Hematopoietic multipotent progenitor cell treated with erythropoietin and hydrocortisone succinate and interleukin-3 and kit ligand, for 4 days (in vitro differentiated cells): ENCODE data around the gene CYSLTR2.
"Not testable (repeated sequence)": the region's sequence is repeated elsewhere in the genome, so short reads cannot be mapped to it uniquely, and the experiment has no call there.

Experiments
- DNase-seq: peaks from one replicate; pipeline ENCODE4 v3.0.0-alpha.2; 2015

The CYSLTR2 gene

DNA sequence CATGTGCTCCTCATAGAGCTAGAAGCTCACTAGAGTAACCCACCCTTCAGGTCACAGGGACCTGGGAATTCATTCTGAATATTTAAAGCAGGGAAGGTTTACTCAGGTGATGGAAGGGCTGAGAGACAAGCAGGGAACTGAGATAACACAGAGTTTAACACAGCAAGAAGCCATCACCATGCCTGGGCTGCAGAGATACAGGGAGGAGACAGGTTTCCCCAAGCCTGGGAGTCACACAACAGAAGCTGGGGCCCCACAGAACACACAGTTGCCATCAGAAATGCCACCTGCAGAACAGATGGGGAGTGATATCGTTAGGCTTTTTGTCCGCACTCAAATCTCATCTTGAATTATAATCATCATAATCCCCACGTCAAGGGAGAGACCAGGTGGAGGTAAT lies 7.9 kb upstream of the CYSLTR2 start:
- DNase-seq = no peak

DNA sequence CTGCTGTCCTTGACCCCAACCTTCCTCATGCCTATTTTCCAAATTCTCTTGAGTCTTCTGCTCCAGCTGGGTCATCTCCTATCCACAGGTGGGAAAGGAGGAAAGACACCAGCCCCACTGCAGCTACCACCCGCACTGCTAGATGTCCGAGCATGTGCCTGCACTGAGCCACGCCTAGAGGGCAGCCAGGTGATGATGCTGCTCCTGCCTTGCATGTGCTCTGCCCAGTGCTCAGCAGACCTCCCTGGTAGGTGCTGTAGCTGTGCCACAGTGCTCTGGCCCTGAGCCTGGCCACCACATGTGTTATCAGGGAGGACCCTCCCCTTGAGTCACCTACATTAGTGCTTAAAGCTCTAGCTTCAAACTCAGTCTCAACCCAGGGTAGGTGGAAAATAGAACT lies 6.9 kb upstream of the CYSLTR2 start:
- no peak for DNase-seq

DNA sequence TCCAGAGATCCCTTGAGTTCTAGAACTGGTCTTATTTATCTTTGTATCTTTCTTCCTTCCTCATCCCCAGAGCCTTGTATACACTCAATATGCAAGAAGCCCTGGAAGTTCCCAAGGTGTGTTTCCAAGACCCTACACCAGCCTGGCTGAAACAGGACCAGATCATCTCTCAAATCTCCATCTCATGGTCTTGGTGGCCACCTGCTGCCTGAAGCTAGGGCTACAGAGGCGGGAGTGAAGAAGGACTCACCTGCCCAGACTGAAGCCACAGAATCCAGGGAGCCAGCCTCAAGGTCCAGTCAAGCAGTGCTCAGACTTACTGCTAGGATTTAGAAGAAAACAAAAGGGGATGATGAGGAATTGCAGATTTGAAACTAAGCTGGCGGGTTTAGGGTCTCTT lies 6.1 kb upstream of the CYSLTR2 start:
- no peak for DNase-seq

DNA sequence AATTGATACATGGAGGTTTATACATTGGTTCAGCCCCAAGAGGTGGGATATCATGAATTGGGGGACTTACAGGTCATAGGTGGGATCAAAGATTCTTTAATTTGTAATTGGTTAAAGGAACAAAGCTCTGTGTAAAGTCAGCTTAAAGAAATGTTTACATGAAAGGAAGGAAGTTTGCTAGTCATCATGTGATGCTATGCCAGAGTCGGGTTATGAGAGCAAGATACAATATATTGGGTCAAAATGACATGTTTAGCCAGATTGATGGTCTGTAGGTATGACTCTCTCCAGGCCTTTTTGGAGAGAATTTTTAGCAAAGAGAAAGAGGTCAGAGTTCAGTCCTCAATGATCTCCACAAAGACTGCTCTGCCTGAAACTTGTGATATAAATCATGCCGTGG lies 5.3 kb upstream of the CYSLTR2 start:
- DNase-seq = no peak

DNA sequence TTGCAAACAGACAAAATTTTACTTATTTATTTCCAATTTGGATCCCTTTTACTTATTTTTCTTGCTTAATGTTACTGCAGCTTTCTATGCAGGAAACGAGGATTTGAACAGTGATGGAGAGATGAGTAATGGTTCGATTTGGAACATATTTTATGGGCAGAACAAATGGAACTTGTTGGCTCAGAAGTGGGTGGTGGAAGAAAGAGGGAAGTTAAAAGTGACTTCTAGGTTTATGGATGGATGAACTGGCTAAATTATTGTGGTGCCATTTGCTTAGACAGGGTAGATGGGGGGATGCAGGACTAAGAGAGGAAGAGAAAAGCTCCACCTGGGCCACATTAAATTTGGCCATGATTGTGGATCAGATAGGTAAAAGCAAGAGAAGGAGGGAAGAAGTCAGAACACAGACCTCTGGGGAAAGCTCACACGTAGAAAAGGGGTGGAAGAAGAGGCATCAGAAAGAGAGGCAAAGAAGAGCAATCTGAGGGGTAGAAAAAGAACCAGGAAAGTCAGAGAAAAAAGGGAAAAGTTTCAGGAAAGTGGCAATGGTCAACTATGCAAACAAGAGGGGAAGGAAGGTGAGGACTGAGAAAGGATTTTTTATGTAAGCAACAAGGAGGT lies 768 bp upstream of the CYSLTR2 start:
- DNase-seq = no peak

DNA sequence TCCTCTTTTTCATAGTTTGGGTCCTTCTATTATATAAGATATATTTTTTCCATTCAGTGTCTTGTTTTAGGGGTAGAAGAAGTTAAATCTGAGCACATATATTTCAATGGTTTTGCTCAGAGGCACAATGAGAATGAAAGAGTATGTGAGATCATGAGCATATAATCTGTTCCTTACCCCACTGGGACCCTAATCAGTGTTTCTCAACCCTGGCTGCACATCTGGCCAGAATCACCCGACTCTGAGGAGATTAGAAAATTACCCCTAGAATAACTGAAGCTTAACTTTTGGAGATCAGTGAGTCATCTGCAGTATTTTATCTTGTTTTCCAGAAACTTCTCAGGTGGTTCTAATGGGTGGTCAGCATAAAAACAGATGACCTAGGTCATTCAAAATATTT lies 782 bp downstream of the CYSLTR2 start:
- DNase-seq = peak; percentile 58

DNA sequence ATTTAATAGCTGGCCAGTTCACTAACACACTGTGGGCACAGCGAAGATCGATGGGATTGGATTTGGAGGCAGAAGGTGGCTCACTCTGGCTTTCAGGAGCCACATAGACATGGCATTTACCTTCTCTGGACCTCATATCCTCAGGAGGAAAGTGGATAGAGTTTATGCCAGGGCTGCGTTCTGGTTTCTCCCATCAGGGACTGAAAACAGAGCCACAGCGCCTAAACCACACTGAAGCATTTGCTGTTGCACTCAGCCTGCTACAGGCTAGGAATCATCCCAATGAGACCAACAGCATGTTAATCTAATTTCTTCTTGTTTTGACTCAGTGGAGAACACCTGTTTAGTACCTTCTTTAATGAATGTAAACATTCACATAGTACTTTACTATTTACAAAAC lies 1.6 kb downstream of the CYSLTR2 start:
- DNase-seq = no peak

DNA sequence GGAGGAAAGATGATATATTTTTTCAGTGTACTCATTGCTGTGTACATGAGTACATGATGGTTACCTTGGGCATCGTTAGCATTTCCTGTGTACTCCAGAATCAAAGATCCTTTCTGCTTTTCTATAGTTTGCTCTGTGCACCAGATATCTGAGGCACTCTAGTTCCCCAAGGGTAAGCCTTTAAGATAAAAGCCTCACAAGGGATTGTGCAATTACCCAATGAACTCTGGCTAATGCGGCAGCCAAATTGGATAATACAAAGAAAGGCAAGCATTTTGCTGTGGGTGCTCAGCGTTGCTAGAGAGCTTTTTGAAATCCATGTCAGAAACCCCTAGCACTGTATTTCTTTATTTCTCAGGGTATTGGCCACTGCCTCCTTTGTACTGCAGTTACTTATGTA lies 2.9 kb downstream of the CYSLTR2 start:
- DNase-seq = peak; percentile 70

DNA sequence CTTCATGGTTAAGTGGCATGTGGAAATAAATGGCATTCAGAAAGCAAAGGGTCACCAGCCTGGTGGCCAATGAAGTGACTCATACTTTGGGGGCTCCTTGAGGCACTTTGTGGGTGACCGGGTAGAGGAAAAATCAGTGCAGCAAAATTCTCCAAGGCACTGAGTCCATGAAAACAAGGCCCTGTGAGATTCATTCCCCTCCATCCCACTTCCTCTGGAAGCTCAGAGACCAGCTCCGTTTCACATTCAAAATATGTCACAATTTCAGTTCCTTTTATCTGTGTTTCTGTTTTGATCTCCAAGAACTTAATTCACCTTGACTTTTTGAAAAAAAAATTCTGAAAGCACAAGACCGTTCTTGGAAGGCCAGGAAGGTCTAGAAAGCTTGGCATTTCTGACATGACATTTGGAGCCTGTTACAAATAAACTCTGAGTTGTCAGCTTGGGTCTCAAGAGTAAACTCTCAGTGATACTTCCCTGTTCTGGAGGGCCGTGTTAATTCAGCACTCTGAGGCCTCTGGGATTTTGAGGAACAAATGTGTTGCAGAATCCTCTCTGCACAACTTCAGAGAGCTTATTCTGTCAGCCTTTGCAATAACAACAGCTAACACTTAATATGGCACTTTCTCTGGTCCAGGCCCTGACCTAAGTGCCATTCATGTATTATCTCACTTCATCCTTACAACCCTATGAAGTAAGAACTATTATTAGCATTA lies 6.8 kb downstream of the CYSLTR2 start:
- peak; percentile 73 for DNase-seq

DNA sequence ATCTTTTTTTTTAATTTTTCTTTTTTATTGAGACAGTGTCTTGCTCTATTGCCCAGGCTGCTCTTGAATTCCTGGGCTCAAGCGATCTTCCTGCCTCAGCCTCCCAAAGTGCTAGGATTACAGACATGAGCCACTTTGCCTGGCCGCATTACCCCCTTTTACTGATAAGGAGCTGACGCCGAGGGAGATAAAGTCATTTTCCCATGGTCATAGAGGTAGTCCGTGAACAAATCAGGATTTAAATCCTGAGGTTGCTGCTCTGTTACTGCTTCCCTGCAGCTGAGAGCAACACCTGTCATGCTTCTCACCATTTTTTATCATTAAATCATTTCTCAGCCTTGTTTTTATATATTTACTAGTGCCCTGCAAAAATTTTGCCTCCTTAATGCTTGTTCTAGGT lies 7.4 kb downstream of the CYSLTR2 start:
- no peak for DNase-seq

DNA sequence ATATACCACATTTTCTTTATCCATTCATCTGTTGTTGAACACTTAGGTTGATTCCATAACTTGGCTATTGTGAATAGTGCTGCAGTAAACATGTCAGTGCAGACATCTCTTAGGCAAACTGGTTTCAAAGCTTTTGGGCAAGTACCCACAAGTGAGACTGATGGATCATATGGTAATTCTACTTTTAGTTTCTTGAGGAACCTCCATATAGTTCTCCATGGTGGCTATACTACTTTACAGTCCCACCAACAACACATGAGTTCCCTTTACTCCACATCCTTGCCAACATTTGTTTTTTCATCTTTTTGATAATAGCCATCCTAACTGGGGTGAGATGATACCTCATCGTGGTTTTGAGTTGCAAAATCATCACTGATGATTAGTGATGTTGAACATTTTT lies 8.5 kb downstream of the CYSLTR2 start:
- no peak for DNase-seq

DNA sequence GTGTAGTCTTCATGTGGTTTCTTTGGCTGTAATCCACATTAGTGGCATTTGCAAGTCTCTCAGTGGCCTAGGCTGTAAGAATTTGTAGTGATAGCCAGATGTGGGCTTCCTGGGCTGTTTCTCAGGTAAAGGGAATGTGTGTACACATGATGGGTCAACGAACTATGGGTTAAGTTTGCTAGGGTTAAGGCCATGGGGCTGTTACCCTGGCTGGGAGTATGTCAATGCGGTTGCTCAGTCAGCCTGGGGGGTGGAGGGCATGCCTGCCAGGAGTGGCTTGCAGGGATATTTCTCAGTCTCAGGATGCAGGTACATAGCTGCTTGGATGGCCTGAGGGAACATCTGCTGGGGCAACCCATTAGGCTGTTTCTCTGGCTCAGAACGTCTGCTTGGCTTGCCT lies 13.4 kb downstream of the CYSLTR2 start:
- DNase-seq = no peak

DNA sequence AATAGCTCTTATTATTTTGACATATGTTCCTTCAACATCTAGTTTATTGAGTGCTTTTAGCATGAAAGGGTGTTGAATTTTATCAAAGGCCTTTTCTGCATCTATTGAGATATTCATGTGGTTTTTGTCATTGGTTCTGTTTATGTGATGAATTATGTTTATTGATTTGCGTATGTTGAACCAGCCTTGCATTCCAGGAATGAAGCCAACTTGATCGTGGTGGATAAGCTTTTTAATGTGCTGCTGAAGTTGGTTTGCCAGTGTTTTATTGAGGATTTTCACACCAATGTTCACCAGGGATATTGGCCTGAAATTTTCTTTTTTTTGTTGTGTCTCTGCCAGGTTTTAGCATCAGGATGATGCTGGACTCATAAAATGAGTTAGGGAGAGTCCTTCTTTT lies 17.7 kb downstream of the CYSLTR2 start:
- not testable (repeated sequence) for DNase-seq

DNA sequence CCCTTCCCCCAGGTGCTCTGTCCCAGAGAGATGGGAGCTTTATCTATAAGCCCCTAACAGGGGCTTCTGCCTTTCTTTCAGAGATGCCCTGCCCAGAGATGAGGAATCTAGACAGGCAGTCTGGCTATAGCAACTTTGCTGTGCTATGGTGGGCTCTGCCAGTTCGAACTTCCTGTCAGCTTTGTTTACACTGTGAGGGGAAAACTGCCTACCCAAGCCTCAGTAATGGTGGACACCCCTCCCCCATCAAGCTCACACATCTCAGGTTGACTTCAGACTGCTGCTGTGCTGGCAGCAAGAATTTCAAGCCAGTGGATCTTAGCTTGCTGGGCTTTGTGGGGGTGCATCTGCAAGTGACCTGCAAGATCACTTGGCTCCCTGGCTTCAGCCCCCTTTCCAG lies 21.5 kb downstream of the CYSLTR2 start:
- DNase-seq = no peak

DNA sequence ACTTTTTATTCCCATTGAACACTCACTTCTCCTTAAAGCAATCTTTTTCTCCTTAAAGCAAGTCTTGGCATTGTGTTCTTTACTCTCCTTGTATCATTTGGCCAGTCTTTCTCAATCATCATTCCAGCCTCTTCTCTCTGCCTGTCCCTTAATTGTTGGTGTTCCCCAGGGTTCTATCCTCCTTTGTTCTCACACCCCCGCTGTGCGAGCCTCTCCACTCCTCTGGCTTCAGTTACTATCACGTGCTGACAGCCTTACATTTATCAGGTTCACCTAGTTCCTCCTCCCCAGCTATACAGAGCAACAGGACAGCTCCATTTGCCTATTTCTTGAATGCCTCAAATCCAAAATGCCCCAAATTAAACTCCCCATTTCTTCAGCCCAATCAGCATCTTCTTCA lies 24.6 kb downstream of the CYSLTR2 start:
- no peak for DNase-seq

DNA sequence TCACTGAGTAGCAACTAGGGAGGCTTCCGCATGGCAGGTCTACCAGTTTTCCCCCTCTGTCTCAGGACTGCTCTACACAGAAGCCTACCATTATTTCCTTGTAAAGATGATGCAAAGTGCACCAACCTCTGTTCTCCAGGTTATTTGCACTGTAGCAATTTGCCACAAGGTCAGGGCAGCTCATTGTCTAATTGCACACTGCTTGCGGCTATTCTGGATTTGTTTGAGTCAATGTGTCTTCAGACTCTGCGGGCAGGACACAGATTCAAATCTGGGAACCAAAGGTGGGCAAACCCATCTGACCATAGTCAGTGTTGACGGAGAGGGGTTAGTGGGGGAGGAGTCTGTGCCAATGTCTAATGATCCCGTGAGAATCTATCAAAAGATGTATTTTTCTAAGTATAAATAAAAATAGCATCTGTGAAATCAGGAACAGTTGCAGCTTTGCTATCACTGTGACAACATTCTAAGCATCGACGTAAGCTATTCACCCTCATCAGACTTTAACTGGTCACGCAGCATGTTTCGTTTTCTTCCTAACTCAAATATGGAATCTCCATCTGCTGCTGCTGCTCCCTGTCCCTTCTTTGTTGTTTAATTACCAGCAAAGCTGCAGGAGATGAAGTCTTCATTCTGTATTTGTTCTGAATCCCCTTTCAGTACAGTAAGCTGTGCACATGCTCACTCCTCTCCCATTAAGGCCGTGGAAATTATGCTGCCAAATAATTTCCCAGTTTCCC lies 26.4 kb downstream of the CYSLTR2 start:
- no peak for DNase-seq

DNA sequence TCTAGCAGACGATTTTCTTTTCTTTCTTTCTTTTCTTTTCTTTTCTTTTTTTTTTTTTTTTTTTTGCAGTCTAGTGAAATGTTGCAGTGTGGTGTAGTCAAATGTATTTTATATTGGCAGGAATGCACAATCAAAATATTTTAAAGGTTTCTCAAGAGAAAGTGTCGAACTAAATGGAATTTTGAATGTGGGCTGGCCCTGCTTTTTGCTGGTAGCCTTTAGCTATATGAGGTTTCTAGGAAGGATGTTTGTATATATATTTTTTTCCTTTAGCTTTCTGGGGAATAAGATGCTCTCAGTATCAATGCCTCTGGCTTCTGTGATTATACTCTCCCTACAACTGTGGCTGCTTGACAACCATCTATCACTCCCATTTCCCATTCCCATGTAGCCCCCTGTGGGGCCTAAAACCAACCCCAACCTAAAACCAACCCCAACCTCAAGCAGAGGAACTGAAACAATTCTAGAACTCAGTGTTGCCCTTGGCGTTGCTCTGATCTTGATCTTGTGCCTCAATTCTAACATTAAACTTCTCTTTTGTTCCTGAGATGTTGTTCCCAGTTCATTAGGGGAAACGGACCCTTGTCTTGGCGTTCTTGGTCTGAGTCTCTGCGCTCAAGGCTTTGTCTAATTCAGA lies 27.1 kb downstream of the CYSLTR2 start:
- DNase-seq = no peak

DNA sequence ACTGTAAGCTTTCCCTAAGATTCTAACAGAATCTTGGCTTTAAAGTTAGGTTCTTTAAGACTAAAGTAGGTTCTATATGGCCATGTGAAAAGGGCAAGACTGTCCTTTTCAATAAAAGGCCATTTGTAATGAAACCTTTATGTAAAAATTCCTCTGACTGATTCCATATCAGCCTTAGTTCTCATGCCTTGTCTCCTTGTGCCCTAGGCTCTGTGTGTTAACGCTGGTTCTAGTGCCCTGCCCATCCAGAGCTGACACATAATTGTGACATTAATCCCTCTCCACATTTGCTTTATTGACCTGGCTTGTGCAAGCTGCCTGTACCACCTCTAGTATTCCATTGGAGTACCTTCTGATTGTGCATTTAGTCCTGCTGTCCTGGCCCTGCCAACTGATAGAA lies 28.2 kb downstream of the CYSLTR2 start:
- no peak for DNase-seq

DNA sequence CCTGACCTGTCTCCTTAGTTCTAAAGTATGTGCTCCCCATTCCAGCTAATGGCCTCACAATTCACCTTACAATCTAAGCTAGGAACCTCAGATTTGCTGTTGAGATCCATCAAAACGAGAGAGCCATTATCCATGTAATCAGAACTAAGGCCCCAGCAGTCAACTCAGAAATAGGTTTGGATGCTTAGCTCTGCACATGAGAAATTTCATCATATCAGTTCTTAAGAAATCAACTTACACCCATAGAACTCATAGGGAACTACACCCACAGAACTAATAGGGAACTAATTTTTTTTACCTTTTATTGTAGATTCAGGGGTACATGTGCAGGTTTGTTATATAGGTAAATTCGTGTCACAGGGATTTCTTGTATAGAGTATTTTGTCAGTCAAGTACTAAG lies 28.7 kb downstream of the CYSLTR2 start:
- DNase-seq = peak; percentile 32

DNA sequence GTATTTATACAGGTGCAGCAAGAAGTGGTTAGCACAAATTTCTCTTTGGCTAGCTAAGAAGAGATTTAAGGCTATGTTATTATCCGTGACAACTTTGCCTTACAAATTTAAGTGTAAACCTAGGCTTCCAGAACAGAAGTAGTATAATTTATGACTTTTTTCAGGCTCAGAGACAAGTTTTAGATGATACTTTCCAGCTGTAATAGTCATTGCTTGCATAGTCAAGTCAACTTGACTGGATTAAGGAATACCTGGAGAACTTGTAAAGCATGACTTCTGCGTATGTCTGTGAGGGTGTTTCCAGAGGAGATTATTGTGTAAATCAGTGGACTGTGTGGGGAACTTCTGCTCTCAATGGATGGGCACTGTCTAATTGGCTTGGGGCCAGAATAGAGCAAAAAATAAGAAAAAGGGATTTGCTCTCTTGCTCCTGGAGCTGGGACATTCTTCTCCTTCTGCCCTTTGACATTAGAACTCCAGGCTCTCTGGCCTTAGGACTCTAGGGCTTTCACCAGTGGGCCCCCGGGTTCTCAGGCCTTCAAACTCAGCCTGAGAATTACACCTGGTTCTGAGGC lies 33.0 kb downstream of the CYSLTR2 start:
- DNase-seq = no peak

DNA sequence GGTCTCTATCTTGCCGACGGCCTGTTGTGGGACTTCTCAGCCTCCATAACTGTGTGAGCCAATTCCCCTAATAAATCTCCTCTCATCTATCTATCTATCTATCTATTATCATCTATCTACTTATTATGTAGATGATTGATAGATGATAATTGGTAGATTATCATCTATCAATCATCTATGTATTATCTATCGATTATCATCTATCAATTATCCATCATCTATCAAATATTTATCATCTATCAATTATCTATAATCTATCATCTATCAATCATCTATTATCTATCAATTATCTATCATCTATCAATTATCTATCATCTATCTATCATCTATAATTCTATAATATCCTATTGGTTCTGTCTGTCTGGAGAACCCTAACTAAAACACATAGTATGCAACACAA lies 33.5 kb downstream of the CYSLTR2 start:
- no peak for DNase-seq

DNA sequence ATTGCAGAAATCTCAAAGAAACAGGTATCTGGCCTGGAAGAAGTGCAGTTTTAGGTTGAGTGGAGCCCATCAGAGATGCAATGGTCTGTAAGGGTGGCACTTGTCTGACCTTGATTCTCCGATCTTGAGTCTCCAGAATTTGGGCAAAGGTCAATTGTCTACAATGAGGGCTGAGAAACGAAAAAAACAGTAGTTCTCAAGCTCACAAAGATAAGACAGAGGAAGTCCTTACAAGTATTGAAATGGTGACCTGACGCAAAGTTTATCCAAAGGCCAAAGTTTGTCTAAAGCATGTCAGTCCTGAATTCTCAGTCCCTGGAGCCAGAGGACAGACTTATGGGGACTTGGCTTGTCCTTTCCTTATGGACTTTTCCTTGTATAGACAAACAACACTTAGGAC lies 40.3 kb downstream of the CYSLTR2 start:
- no peak for DNase-seq

DNA sequence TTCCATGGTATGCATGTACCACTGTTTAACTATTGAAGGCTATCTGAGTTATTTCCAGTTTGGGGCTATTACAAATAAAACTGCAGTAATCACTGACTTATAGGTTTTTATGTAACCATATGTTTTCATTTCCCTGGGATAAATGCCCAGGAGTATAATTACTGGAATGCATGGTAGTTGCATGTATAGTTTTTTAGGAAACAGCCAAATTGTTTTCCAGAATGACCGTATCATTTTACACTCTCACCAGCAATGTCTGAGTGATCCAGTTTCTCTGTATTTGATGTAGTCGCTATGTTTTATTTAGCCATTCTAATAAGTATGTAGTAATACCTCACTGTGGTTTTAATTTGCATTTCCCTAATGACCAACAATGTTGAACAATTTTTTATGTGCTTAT lies 42.0 kb downstream of the CYSLTR2 start:
- DNase-seq = no peak

DNA sequence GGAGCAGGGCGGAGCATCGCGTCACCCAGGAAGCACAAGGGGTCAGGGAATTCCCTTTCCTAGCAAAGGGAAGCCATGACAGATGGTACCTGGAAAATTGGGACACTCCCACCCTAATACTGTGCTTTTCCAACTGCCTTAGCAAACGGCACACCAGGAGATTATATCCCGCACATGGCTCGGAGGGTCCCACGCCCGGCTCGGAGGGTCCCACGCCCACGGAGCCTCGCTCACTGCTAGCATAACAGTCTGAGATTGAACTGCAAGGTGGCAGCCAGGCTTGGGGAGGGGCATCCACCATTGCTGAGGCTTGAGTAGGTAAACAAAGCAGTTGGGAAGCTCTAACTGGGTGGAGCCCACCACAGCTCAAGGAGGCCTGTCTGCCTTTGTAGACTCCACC lies 42.9 kb downstream of the CYSLTR2 start:
- DNase-seq = not testable (repeated sequence)
